Caco-2 (cell line): ENCODE data around the gene TIGIT. TPM values are rescaled to one million over a fixed set of nuclear protein-coding genes. Genes with fewer than 3 reads are reported as not detected.
"Not testable (repeated sequence)": the region's sequence is repeated elsewhere in the genome, so short reads cannot be mapped to it uniquely, and the experiment has no call there.

Experiments used
- BruUV-seq: library from RNA; stranded (reverse); fragments of 400-500 nt; replicated peaks from 2 replicates; lab custom pipeline; 2021; lab: Mats Ljungman, UMichigan
- CTCF ChIA-PET: fragments of 300-600 bp; sonication (Branson Sonifier 250); formaldehyde crosslinking; loops from one replicate; lab custom pipeline; 2022; ENCODE audit warnings: antibody characterized with exemption; lab: Charles Lee
- POLR2A ChIA-PET: fragments of 300-600 bp; sonication (Branson Sonifier 250); formaldehyde crosslinking; loops from one replicate; lab custom pipeline; 2022; ENCODE audit warnings: antibody characterized with exemption; lab: Charles Lee
- DNase-seq, 2 experiments: peaks; one replicate each; pipeline versions ENCODE4 v3.0.0 to v3.0.0-alpha.2; 2020 to 2022
- H3K27me3 ChIP-seq: replicated peaks from 2 replicates; pipeline ENCODE4 v1.6.0; 2011; ENCODE audit warnings: low read length; ENCODE audit not compliant: control insufficient read depth, insufficient read depth
- H3K36me3 ChIP-seq: 2 replicates; pipeline ENCODE4 v1.5.1; 2011; ENCODE audit warnings: low read length; ENCODE audit not compliant: control insufficient read depth, insufficient read depth
- H3K4me1 ChIP-seq: fragments of 250-450 bp; sonication (Bioruptor Pico); 2 replicates; pipeline ENCODE4 v1.5.1; 2020; ENCODE audit warnings: mild to moderate bottlenecking
- H3K4me3 ChIP-seq: 2 replicates; pipeline ENCODE4 v1.5.1; 2011; ENCODE audit warnings: low read depth, mild to moderate bottlenecking, control low read depth, low read length
- H3K9me3 ChIP-seq: fragments of 250-450 bp; sonication (Bioruptor Pico); 2 replicates; pipeline ENCODE4 v1.5.1; 2020; ENCODE audit warnings: mild to moderate bottlenecking, moderate library complexity
- H3K27ac Mint-ChIP-seq: one replicate; pipeline ENCODE4 v1.8.0; 2022; ENCODE audit warnings: mixed read lengths; ENCODE audit not compliant: unreplicated experiment
- H3K27me3 Mint-ChIP-seq: one replicate; pipeline ENCODE4 v1.8.0; 2022; ENCODE audit warnings: mixed read lengths; ENCODE audit not compliant: insufficient read depth, unreplicated experiment
- H3K36me3 Mint-ChIP-seq: one replicate; pipeline ENCODE4 v1.8.0; 2022; ENCODE audit warnings: mild to moderate bottlenecking, mixed read lengths; ENCODE audit not compliant: insufficient read depth, unreplicated experiment
- H3K4me1 Mint-ChIP-seq: one replicate; pipeline ENCODE4 v1.8.0; 2022; ENCODE audit warnings: low read depth, mixed read lengths; ENCODE audit not compliant: unreplicated experiment
- H3K4me3 Mint-ChIP-seq: one replicate; pipeline ENCODE4 v1.8.0; 2022; ENCODE audit warnings: mild to moderate bottlenecking, moderate library complexity, mixed read lengths; ENCODE audit not compliant: unreplicated experiment
- H3K9me3 Mint-ChIP-seq: one replicate; pipeline ENCODE4 v1.8.0; 2022; ENCODE audit warnings: mixed read lengths; ENCODE audit not compliant: unreplicated experiment
- intact Hi-C: fragments of 100-400 bp; cut with micrococcal nuclease; formaldehyde crosslinking; loops from one replicate; pipeline ENCODE4 v1.10.0; 2022; ENCODE audit not compliant: unreplicated experiment
- total RNA-seq: library from RNA; stranded (reverse); gene quantifications from 2 replicates; pipeline ENCODE4 v1.2.3, GENCODE V29; 2022
- TF ChIP-seq, protein P1 (sequence below), 2 experiments: fragments of 200-600 bp in 1 of 2; IDR thresholded peaks; 1 replicate in 1 of 2; 2 replicates in 1 of 2; pipeline versions ENCODE4 v1.5.1 to v1.8.0; 2011 to 2022; ENCODE audit warnings: antibody characterized with exemption in 1 of 2, control low read depth in 1 of 2, inconsistent platforms in 1 of 2, low read depth in 1 of 2, low read length in 1 of 2, mild to moderate bottlenecking in 1 of 2, moderate library complexity in 1 of 2; ENCODE audit not compliant: insufficient read depth in 1 of 2, severe bottlenecking in 1 of 2, unreplicated experiment in 1 of 2

TIGIT gene
- total RNA-seq, 1 experiment from 2014 or later, result not detected

GRCh38 chr3:114272271-114272670, 21.6 kb upstream of the TIGIT start:
- H3K36me3 Mint-ChIP-seq, result no peaks in the 10 kb centered on the region
- no peak overlapping the region for H3K27ac Mint-ChIP-seq

DNA sequence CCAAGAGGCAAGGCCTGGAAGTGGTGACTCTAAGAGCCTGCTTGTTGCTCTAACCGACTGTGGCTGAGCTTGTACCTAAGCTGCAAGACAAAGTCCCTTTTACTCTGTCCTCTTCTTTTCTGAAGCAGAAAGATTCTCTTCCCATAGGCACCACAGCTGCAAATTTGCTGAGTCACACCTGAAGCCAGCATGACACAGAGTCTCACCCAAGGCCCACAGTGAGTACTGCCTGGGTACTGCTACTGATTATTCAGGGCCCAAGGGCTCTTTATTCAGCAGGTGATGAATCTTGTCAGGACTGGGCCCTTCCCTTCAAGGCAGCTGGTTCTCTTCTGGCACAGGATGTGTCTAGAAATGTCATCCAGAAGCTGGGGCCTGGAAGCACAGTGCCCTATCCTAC, 18.9 kb upstream of the TIGIT start:
- Histone ChIP-seq H3K4me1 (no peaks in the 10 kb centered on the region), H3K9me3 (no peaks in the 10 kb centered on the region), H3K27me3 (no peaks in the 10 kb centered on the region), H3K36me3 (no peaks in the 10 kb centered on the region), H3K4me3 (no peak overlapping the region)
- H3K9me3 Mint-ChIP-seq, result no peaks in the 10 kb centered on the region
- peaks cover 2% of the 10 kb centered on the region for H3K27me3 Mint-ChIP-seq
- BruUV-seq, result no TSS peak
- TF ChIP-seq, protein P1, sequence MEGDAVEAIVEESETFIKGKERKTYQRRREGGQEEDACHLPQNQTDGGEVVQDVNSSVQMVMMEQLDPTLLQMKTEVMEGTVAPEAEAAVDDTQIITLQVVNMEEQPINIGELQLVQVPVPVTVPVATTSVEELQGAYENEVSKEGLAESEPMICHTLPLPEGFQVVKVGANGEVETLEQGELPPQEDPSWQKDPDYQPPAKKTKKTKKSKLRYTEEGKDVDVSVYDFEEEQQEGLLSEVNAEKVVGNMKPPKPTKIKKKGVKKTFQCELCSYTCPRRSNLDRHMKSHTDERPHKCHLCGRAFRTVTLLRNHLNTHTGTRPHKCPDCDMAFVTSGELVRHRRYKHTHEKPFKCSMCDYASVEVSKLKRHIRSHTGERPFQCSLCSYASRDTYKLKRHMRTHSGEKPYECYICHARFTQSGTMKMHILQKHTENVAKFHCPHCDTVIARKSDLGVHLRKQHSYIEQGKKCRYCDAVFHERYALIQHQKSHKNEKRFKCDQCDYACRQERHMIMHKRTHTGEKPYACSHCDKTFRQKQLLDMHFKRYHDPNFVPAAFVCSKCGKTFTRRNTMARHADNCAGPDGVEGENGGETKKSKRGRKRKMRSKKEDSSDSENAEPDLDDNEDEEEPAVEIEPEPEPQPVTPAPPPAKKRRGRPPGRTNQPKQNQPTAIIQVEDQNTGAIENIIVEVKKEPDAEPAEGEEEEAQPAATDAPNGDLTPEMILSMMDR (IDR thresholded peaks at IDR 0.05; ENCODE audit: insufficient read depth in 1 of 2, low read depth in 1 of 2, low read length in 1 of 2, severe bottlenecking in 1 of 2, unreplicated experiment in 1 of 2), result no peak
- H3K36me3 Mint-ChIP-seq, result no peaks in the 10 kb centered on the region
- no peak for DNase-seq
- H3K4me1 Mint-ChIP-seq, result no peaks in the 10 kb centered on the region
- POLR2A ChIA-PET, result no interaction called here
- CTCF ChIA-PET, result no interaction called here
- intact Hi-C loops, result no loop called here
- no peak overlapping the region for H3K27ac Mint-ChIP-seq
- no peak overlapping the region for H3K4me3 Mint-ChIP-seq

More at GRCh38 chr3:114272271-114272670, 21.6 kb upstream of the TIGIT start:
- no peak overlapping the region for H3K4me3 Mint-ChIP-seq
- peaks cover 4% of the 10 kb centered on the region for H3K27me3 Mint-ChIP-seq
- no peak for DNase-seq
- CTCF ChIA-PET, result no interaction called here
- H3K9me3 Mint-ChIP-seq, result peaks cover 11% of the 10 kb centered on the region
- TF ChIP-seq, protein P1 (IDR thresholded peaks at IDR 0.05; ENCODE audit: insufficient read depth in 1 of 2, low read depth in 1 of 2, low read length in 1 of 2, severe bottlenecking in 1 of 2, unreplicated experiment in 1 of 2), result no peak
- no peaks in the 10 kb centered on the region for H3K4me1 Mint-ChIP-seq
- POLR2A ChIA-PET, result no interaction called here
- Histone ChIP-seq H3K36me3 (no peaks in the 10 kb centered on the region), H3K4me3 (no peak overlapping the region), H3K27me3 (no peaks in the 10 kb centered on the region), H3K4me1 (no peaks in the 10 kb centered on the region), H3K9me3 (no peaks in the 10 kb centered on the region)
- intact Hi-C loops, result no loop called here
- no TSS peak for BruUV-seq

DNA sequence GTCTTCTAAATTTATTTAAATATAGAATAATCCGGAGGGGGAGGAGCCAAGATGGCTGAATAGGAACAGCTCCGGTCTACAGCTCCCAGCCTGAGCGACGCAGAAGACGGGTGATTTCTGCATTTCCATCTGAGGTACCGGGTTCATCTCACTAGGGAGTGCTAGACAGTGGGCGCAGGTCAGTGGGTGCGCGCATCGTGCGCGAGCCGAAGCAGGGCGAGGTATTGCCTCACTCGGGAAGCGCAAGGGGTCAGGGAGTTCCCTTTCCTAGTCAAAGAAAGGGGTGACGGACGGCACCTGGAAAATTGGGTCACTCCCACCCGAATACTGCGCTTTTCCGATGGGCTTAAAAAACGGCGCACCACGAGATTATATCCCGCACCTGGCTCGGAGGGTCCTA, 17.0 kb upstream of the TIGIT start:
- H3K4me1 ChIP-seq, CTCF ChIA-PET: not testable (repeated sequence)

DNA sequence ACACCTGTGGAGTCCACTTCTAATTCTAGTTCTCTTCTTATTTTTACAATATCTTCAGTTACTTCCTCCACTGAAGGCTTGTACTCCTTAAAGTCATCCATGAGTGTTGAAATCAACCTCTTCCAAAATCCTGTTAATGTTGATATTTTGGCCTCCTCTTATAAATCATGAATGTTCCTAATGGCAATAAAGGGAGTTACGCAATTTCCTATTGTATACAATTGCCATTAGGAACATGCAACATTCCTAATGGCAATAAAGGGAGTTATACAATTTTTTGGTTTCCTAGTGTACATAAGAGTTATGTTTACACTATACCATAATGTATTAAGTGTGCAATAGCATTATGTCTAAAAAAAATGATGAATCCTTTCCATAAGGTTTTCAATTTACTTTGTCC, 9.2 kb upstream of the TIGIT start:
- intact Hi-C loops, result no loop called here
- TF ChIP-seq, protein P1 (IDR thresholded peaks at IDR 0.05; ENCODE audit: insufficient read depth in 1 of 2, low read depth in 1 of 2, low read length in 1 of 2, severe bottlenecking in 1 of 2, unreplicated experiment in 1 of 2), result no peak
- H3K36me3 Mint-ChIP-seq, result no peaks in the 10 kb centered on the region
- Histone ChIP-seq H3K9me3 (no peaks in the 10 kb centered on the region), H3K27me3 (no peaks in the 10 kb centered on the region), H3K4me1 (no peaks in the 10 kb centered on the region), H3K36me3 (no peaks in the 10 kb centered on the region), H3K4me3 (no peak overlapping the region)
- POLR2A ChIA-PET, result no interaction called here
- H3K4me1 Mint-ChIP-seq, result no peaks in the 10 kb centered on the region
- no peak overlapping the region for H3K27ac Mint-ChIP-seq
- H3K9me3 Mint-ChIP-seq, result no peaks in the 10 kb centered on the region
- DNase-seq, result no peak
- no peak overlapping the region for H3K4me3 Mint-ChIP-seq
- no TSS peak for BruUV-seq
- H3K27me3 Mint-ChIP-seq, result peaks cover 4% of the 10 kb centered on the region
- CTCF ChIA-PET, result no interaction called here

More for the DNA sequence above, 17.0 kb upstream of the TIGIT start:
- H3K9me3 ChIP-seq, H3K4me3 Mint-ChIP-seq, DNase-seq, H3K4me3 ChIP-seq, H3K27me3 Mint-ChIP-seq, H3K9me3 Mint-ChIP-seq, H3K27ac Mint-ChIP-seq, H3K27me3 ChIP-seq, intact Hi-C loops, H3K36me3 ChIP-seq, H3K4me1 Mint-ChIP-seq, BruUV-seq, POLR2A ChIA-PET, H3K36me3 Mint-ChIP-seq: not testable (repeated sequence)
